SK-N-SH (cell line): ENCODE data around the gene CDK15.

Experiments used
- EP300 ChIP-seq, 2 experiments: IDR thresholded peaks; 2 replicates each; pipeline versions ENCODE4 v1.4.0 to v1.6.1; 2012; ENCODE audit warnings: borderline replicate concordance in 1 of 2, low read depth in 1 of 2, low read length in 1 of 2
- FOXJ3 ChIP-seq: sonication (generic); formaldehyde crosslinking; IDR thresholded peaks from 2 replicates; pipeline ENCODE4 v1.5.1; 2020; ENCODE audit warnings: mild to moderate bottlenecking, missing genetic modification reagents
- MXI1 ChIP-seq: IDR thresholded peaks from 2 replicates; pipeline ENCODE4 v1.6.1; 2012; ENCODE audit warnings: mild to moderate bottlenecking, low read depth, low read length, improper control_type of control experiment
- POLR2AphosphoS5 ChIP-seq: IDR thresholded peaks from 2 replicates; pipeline ENCODE4 v1.6.1; 2012; ENCODE audit warnings: low read depth, low read length
- RAD21 ChIP-seq: IDR thresholded peaks from 2 replicates; pipeline ENCODE4 v1.6.1; 2012; ENCODE audit warnings: mild to moderate bottlenecking, low read length
- RCOR1 ChIP-seq: fragments of 150-350 bp; IDR thresholded peaks from 2 replicates; pipeline ENCODE4 v1.6.1; 2017; ENCODE audit warnings: antibody characterized with exemption, low read length
- RXRA ChIP-seq: IDR thresholded peaks from 2 replicates; pipeline ENCODE4 v1.4.0; 2012; ENCODE audit warnings: low read depth, mild to moderate bottlenecking, borderline replicate concordance
- TCF12 ChIP-seq: IDR thresholded peaks from 2 replicates; pipeline ENCODE4 v1.4.0; 2012
- TF ChIP-seq, protein P1 (sequence below): fragments of 200-600 bp; sonication (generic); IDR thresholded peaks from 2 replicates; pipeline ENCODE4 v1.6.1; 2017; ENCODE audit warnings: antibody characterized with exemption, mild to moderate bottlenecking, moderate library complexity
- TF ChIP-seq, protein P2 (sequence below): fragments of 150-350 bp; IDR thresholded peaks from 2 replicates; pipeline ENCODE4 v1.6.1; 2016; ENCODE audit warnings: mild to moderate bottlenecking, low read depth, low read length
- TF ChIP-seq, protein P3 (sequence below): IDR thresholded peaks from 2 replicates; pipeline ENCODE4 v1.6.1; 2012; ENCODE audit warnings: mild to moderate bottlenecking, low read depth, low read length, moderate library complexity

DNA sequence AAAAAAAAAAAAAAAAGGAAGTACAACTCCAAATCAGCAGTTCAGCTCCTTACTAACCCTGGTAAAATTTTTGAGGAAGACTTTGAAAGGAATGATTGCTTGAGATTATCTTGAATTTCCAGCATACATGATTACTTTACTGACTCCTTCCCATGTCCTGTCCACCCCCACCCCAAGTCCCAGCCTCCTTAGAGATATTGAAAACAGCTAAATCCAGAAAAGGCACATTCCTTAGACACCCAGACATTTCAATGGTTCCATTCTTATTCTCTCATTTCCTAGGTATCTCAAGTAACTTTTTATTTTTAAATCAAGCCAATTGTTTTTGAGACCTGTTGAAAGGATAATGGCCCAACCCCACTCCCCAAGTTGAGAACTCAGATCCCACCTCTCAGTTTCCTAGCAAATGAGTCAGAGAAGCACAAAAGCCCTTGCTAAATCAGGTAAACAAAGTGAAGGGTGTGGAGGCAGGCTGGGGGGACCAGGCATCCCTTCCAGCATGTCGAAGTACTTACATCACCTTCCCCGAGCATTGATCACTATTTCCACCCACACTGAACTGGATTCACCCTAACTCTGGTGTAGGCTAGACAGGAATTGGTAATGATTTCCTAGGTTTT lies 131.9 kb downstream of the CDK15 start:
- TF ChIP-seq RAD21, result no peak
- TF ChIP-seq, protein P1, sequence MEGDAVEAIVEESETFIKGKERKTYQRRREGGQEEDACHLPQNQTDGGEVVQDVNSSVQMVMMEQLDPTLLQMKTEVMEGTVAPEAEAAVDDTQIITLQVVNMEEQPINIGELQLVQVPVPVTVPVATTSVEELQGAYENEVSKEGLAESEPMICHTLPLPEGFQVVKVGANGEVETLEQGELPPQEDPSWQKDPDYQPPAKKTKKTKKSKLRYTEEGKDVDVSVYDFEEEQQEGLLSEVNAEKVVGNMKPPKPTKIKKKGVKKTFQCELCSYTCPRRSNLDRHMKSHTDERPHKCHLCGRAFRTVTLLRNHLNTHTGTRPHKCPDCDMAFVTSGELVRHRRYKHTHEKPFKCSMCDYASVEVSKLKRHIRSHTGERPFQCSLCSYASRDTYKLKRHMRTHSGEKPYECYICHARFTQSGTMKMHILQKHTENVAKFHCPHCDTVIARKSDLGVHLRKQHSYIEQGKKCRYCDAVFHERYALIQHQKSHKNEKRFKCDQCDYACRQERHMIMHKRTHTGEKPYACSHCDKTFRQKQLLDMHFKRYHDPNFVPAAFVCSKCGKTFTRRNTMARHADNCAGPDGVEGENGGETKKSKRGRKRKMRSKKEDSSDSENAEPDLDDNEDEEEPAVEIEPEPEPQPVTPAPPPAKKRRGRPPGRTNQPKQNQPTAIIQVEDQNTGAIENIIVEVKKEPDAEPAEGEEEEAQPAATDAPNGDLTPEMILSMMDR, result no peak
- no peak for TF ChIP-seq RCOR1
- TF ChIP-seq EP300 (IDR thresholded peaks at IDR 0.05; ENCODE audit: borderline replicate concordance in 1 of 2, low read depth in 1 of 2, low read length in 1 of 2), result no peak
- no peak for TF ChIP-seq TCF12
- TF ChIP-seq MXI1, result no peak
- TF ChIP-seq RXRA, result no peak
- no peak for TF ChIP-seq FOXJ3 (CRISPR knock-in tag)
- TF ChIP-seq, protein P2, sequence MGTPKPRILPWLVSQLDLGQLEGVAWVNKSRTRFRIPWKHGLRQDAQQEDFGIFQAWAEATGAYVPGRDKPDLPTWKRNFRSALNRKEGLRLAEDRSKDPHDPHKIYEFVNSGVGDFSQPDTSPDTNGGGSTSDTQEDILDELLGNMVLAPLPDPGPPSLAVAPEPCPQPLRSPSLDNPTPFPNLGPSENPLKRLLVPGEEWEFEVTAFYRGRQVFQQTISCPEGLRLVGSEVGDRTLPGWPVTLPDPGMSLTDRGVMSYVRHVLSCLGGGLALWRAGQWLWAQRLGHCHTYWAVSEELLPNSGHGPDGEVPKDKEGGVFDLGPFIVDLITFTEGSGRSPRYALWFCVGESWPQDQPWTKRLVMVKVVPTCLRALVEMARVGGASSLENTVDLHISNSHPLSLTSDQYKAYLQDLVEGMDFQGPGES, result no peak
- TF ChIP-seq POLR2AphosphoS5, result no peak
- TF ChIP-seq, protein P3, sequence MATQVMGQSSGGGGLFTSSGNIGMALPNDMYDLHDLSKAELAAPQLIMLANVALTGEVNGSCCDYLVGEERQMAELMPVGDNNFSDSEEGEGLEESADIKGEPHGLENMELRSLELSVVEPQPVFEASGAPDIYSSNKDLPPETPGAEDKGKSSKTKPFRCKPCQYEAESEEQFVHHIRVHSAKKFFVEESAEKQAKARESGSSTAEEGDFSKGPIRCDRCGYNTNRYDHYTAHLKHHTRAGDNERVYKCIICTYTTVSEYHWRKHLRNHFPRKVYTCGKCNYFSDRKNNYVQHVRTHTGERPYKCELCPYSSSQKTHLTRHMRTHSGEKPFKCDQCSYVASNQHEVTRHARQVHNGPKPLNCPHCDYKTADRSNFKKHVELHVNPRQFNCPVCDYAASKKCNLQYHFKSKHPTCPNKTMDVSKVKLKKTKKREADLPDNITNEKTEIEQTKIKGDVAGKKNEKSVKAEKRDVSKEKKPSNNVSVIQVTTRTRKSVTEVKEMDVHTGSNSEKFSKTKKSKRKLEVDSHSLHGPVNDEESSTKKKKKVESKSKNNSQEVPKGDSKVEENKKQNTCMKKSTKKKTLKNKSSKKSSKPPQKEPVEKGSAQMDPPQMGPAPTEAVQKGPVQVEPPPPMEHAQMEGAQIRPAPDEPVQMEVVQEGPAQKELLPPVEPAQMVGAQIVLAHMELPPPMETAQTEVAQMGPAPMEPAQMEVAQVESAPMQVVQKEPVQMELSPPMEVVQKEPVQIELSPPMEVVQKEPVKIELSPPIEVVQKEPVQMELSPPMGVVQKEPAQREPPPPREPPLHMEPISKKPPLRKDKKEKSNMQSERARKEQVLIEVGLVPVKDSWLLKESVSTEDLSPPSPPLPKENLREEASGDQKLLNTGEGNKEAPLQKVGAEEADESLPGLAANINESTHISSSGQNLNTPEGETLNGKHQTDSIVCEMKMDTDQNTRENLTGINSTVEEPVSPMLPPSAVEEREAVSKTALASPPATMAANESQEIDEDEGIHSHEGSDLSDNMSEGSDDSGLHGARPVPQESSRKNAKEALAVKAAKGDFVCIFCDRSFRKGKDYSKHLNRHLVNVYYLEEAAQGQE, result no peak
